IMR-90 (cell line): Measurements from ENCODE around the gene BCAS3.

Experiments
- FOS ChIP-seq: fragments of 150-350 bp; IDR thresholded peaks from 2 replicates; pipeline ENCODE4 v1.6.1; 2016; ENCODE audit warnings: low read depth, low read length
- POLR2A ChIP-seq: IDR thresholded peaks from 2 replicates; pipeline ENCODE4 v1.6.1; 2012; ENCODE audit warnings: mild to moderate bottlenecking, low read depth, low read length
- RAD21 ChIP-seq: IDR thresholded peaks from 2 replicates; pipeline ENCODE4 v1.6.1; 2012; ENCODE audit warnings: low read length, improper control_type of control experiment
- SMC3 ChIP-seq: fragments of 150-350 bp; IDR thresholded peaks from 2 replicates; pipeline ENCODE4 v1.6.1; 2016; ENCODE audit warnings: low read depth, mild to moderate bottlenecking, antibody characterized with exemption, low read length, moderate library complexity
- TF ChIP-seq, protein P1 (sequence below): conservative IDR thresholded peaks from 2 replicates; pipeline ENCODE4 v1.5.1; 2012; ENCODE audit warnings: mild to moderate bottlenecking, low read depth, low read length, improper control_type of control experiment

DNA sequence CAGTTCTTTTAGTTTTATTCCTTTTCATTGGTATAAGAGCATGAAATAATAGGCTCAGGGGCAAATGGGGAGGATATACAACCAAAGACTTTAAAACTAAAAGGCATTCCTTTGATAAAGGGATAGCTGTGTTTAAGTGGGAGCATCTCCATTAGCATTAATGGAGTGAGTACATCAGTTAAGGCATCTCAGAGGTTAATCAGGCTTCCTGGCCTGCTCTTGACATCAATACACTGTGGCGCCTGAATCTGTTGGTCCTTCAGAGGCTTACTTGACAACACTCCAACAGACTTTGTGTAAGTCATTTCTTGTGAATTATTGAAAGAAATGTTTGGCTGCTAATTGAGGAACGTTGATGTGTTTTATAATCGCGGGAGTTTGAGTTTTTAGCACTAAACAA lies 230.7 kb downstream of the BCAS3 start:
- no peak for TF ChIP-seq RAD21
- TF ChIP-seq SMC3: no peak
- TF ChIP-seq, protein P1, sequence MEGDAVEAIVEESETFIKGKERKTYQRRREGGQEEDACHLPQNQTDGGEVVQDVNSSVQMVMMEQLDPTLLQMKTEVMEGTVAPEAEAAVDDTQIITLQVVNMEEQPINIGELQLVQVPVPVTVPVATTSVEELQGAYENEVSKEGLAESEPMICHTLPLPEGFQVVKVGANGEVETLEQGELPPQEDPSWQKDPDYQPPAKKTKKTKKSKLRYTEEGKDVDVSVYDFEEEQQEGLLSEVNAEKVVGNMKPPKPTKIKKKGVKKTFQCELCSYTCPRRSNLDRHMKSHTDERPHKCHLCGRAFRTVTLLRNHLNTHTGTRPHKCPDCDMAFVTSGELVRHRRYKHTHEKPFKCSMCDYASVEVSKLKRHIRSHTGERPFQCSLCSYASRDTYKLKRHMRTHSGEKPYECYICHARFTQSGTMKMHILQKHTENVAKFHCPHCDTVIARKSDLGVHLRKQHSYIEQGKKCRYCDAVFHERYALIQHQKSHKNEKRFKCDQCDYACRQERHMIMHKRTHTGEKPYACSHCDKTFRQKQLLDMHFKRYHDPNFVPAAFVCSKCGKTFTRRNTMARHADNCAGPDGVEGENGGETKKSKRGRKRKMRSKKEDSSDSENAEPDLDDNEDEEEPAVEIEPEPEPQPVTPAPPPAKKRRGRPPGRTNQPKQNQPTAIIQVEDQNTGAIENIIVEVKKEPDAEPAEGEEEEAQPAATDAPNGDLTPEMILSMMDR: no peak
- no peak for TF ChIP-seq POLR2A
- no peak for TF ChIP-seq FOS
